Measurements from ENCODE around the gene ATP11C. TPM values are rescaled to one million over a fixed set of nuclear protein-coding genes. Genes with fewer than 3 reads are reported as not detected.

Gene ATP11C
- total and polyA plus RNA-seq, 4 donors = 2.6 to 23.5 (median 10.0) TPM

GRCh38 chrX:139738581-139738980 is 194.3 kb downstream of the ATP11C start:
- no peak for TF ChIP-seq CTCF (IDR thresholded peaks at IDR 0.05; ENCODE audit: control extremely low read depth, extremely low read depth)
- ATAC-seq (ENCODE audit: insufficient read depth, low FRiP score) = no peak
- no peaks in the 10 kb centered on the region for H3K36me3 ChIP-seq (ENCODE audit: control insufficient read depth in 4 of 4, insufficient read depth in 4 of 4, low read length in 4 of 4)

GRCh38 chrX:139736151-139736550 is 196.7 kb downstream of the ATP11C start:
- 80 to 94% methylated on average over 1 of the region's 1 CpG for WGBS, 2 donors
- no peak for TF ChIP-seq CTCF (IDR thresholded peaks at IDR 0.05; ENCODE audit: control extremely low read depth, extremely low read depth)
- H3K27ac ChIP-seq (ENCODE audit: low read depth in 1 of 2, low read length in 1 of 2) = no peak overlapping the region
- H3K36me3 ChIP-seq (ENCODE audit: control insufficient read depth in 4 of 4, insufficient read depth in 4 of 4, low read length in 4 of 4) = no peaks in the 10 kb centered on the region
- no peak overlapping the region for H3K4me3 ChIP-seq
- ATAC-seq (ENCODE audit: insufficient read depth, low FRiP score) (no peak), DNase-seq (no peak)
- no peaks in the 10 kb centered on the region for H3K4me1 ChIP-seq (ENCODE audit: control insufficient read depth in 5 of 5, insufficient read depth in 5 of 5, low read length in 5 of 5)
- no peak overlapping the region for H3K9ac ChIP-seq (ENCODE audit: insufficient read depth in 1 of 2, low read length in 2 of 2)
- peaks cover 0 to 9% (median 3%) of the 10 kb centered on the region in 3 donors for H3K27me3 ChIP-seq (ENCODE audit: control insufficient read depth in 3 of 3, insufficient read depth in 3 of 3, low read length in 2 of 3)
- no peaks in the 10 kb centered on the region for H3K9me3 ChIP-seq (ENCODE audit: control insufficient read depth in 4 of 4, insufficient read depth in 3 of 4, low read length in 3 of 4)

More at GRCh38 chrX:139738581-139738980, 194.3 kb downstream of the ATP11C start:
- DNase-seq = peak in 1 of 3 donors; percentile 5
- H3K4me1 ChIP-seq (ENCODE audit: control insufficient read depth in 5 of 5, insufficient read depth in 5 of 5, low read length in 5 of 5) = no peaks in the 10 kb centered on the region
- H3K27ac ChIP-seq (ENCODE audit: low read depth in 1 of 2, low read length in 1 of 2) = no peak overlapping the region
- H3K9ac ChIP-seq (ENCODE audit: insufficient read depth in 1 of 2, low read length in 2 of 2) = no peak overlapping the region
- peaks cover 0 to 6% (median 3%) of the 10 kb centered on the region in 3 donors for H3K27me3 ChIP-seq (ENCODE audit: control insufficient read depth in 3 of 3, insufficient read depth in 3 of 3, low read length in 2 of 3)
- no peaks in the 10 kb centered on the region for H3K9me3 ChIP-seq (ENCODE audit: control insufficient read depth in 4 of 4, insufficient read depth in 3 of 4, low read length in 3 of 4)
- H3K4me3 ChIP-seq = no peak overlapping the region

GRCh38 chrX:139734996-139735395 is 197.9 kb downstream of the ATP11C start:
- no peak overlapping the region for H3K9ac ChIP-seq (ENCODE audit: insufficient read depth in 1 of 2, low read length in 2 of 2)
- no peak for TF ChIP-seq CTCF (IDR thresholded peaks at IDR 0.05; ENCODE audit: control extremely low read depth, extremely low read depth)
- DNase-seq (no peak), ATAC-seq (ENCODE audit: insufficient read depth, low FRiP score) (no peak)
- H3K4me1 ChIP-seq (ENCODE audit: control insufficient read depth in 5 of 5, insufficient read depth in 5 of 5, low read length in 5 of 5) = no peaks in the 10 kb centered on the region
- 87 to 91% methylated on average over 1 of the region's 1 CpG for WGBS, 2 donors
- H3K27ac ChIP-seq (ENCODE audit: low read depth in 1 of 2, low read length in 1 of 2) = no peak overlapping the region
- no peaks in the 10 kb centered on the region for H3K36me3 ChIP-seq (ENCODE audit: control insufficient read depth in 4 of 4, insufficient read depth in 4 of 4, low read length in 4 of 4)
- H3K4me3 ChIP-seq = no peak overlapping the region
- H3K27me3 ChIP-seq (ENCODE audit: control insufficient read depth in 3 of 3, insufficient read depth in 3 of 3, low read length in 2 of 3) = peaks cover 0 to 7% (median 3%) of the 10 kb centered on the region in 3 donors
- H3K9me3 ChIP-seq (ENCODE audit: control insufficient read depth in 4 of 4, insufficient read depth in 3 of 4, low read length in 3 of 4) = no peaks in the 10 kb centered on the region

GRCh38 chrX:139725720-139726119 is 207.1 kb downstream of the ATP11C start:
- no peak overlapping the region for H3K27ac ChIP-seq (ENCODE audit: low read depth in 1 of 2, low read length in 1 of 2)
- no peaks in the 10 kb centered on the region for H3K9me3 ChIP-seq (ENCODE audit: control insufficient read depth in 4 of 4, insufficient read depth in 3 of 4, low read length in 3 of 4)
- H3K36me3 ChIP-seq (ENCODE audit: control insufficient read depth in 4 of 4, insufficient read depth in 4 of 4, low read length in 4 of 4) = no peaks in the 10 kb centered on the region
- no peak for TF ChIP-seq CTCF (IDR thresholded peaks at IDR 0.05; ENCODE audit: control extremely low read depth, extremely low read depth)
- peaks cover 0 to 4% (median 0%) of the 10 kb centered on the region in 3 donors for H3K27me3 ChIP-seq (ENCODE audit: control insufficient read depth in 3 of 3, insufficient read depth in 3 of 3, low read length in 2 of 3)
- WGBS, 2 donors = 79 to 92% methylated on average over 1 of the region's 1 CpG
- ATAC-seq (ENCODE audit: insufficient read depth, low FRiP score) = no peak
- H3K4me1 ChIP-seq (ENCODE audit: control insufficient read depth in 5 of 5, insufficient read depth in 5 of 5, low read length in 5 of 5) = no peaks in the 10 kb centered on the region
- H3K9ac ChIP-seq (ENCODE audit: insufficient read depth in 1 of 2, low read length in 2 of 2) = no peak overlapping the region
- DNase-seq = no peak
- H3K4me3 ChIP-seq = no peak overlapping the region

All from lung (tissue), 12 donors.